Sigmoid colon (tissue), 7 donors: ENCODE data around the gene MATCAP1. TPM values are rescaled to one million over a fixed set of nuclear protein-coding genes. Genes with fewer than 3 reads are reported as not detected.

Source experiments
- DNase-seq: peaks from one replicate; pipeline ENCODE4 v3.0.0-alpha.2; 2019
- H3K27ac ChIP-seq, 4 donors: fragments of 200-600 bp; sonication (generic); one replicate each; pipeline ENCODE4 v1.5.1; 2016 to 2019; ENCODE audit warnings: mild to moderate bottlenecking in 1 of 4
- H3K27me3 ChIP-seq, 3 donors: fragments of 200-600 bp; sonication (generic); one replicate each; pipeline ENCODE4 v1.5.1; 2019; ENCODE audit warnings: mild to moderate bottlenecking in 1 of 3
- H3K36me3 ChIP-seq, 4 donors: fragments of 200-600 bp; sonication (generic); one replicate each; pipeline ENCODE4 v1.5.1; 2016 to 2019
- H3K4me1 ChIP-seq, 4 donors: fragments of 200-600 bp; sonication (generic); one replicate each; pipeline ENCODE4 v1.5.1; 2017 to 2019
- H3K4me3 ChIP-seq, 4 donors: fragments of 200-600 bp; sonication (generic); one replicate each; pipeline ENCODE4 v1.5.1; 2017 to 2019; ENCODE audit warnings: mild to moderate bottlenecking in 2 of 4, moderate library complexity in 1 of 4
- H3K9me3 ChIP-seq, 4 donors: fragments of 200-600 bp in 3 of 4; sonication (generic) in 3 of 4; one replicate each; pipeline versions ENCODE4 v1.5.1 to v1.6.1; 2013 to 2019
- CTCF ChIP-seq, 4 experiments: fragments of 450-650 bp in 3 of 4; fragments of 200-600 bp in 1 of 4; IDR thresholded peaks; one replicate each; pipeline ENCODE4 v1.5.1; 2016 to 2019; ENCODE audit warnings: antibody characterized with exemption in 4 of 4, mild to moderate bottlenecking in 3 of 4, moderate library complexity in 2 of 4
- EP300 ChIP-seq, 4 donors: sonication (generic); formaldehyde crosslinking; IDR thresholded peaks; one replicate each; pipeline ENCODE4 v1.6.1; 2017; ENCODE audit warnings: antibody characterized with exemption in 4 of 4
- POLR2A ChIP-seq, 2 donors: fragments of 450-650 bp; IDR thresholded peaks; one replicate each; pipeline ENCODE4 v1.6.1; 2016; ENCODE audit warnings: antibody characterized with exemption in 2 of 2, mild to moderate bottlenecking in 2 of 2, moderate library complexity in 2 of 2
- POLR2AphosphoS5 ChIP-seq, 4 donors: sonication (generic); formaldehyde crosslinking; IDR thresholded peaks; one replicate each; pipeline ENCODE4 v1.6.1; 2017; ENCODE audit warnings: antibody characterized with exemption in 4 of 4
- WGBS, 2 donors: extraction: QIAGEN DNeasy Blood & Tissue Kit; methylation state at CpG; one replicate each; pipeline ENCODE4 v1.1.7; 2013; 5-methylcytosine and 5-hydroxymethylcytosine counted together
- intact Hi-C: fragments of 100-400 bp; cut with DNase I; formaldehyde crosslinking; loops from one replicate; pipeline ENCODE4 v1.15.1; 2023
- polyA plus RNA-seq, 3 donors: library from polyadenylated mRNA; stranded (reverse); fragments of 200-250 nt; gene quantifications; one replicate each; pipeline ENCODE4 v1.2.3, GENCODE V29; 2013
- total RNA-seq, 4 donors: library from RNA; depleted of rRNA; stranded (reverse); fragments of >200 nt; gene quantifications; one replicate each; pipeline ENCODE4 v1.1.0, GENCODE V29; 2016
- donor health status: healthy with polysubstance abuse.
- donor health status: Bipolar disorder and iron deficiency.
- donor health status: healthy.

The MATCAP1 gene
- total and polyA plus RNA-seq, 7 donors, result 3.0 to 30.3 (median 9.4) TPM

- 5% methylated on average over 94 of the region's 94 CpGs for WGBS, 2 donors
- peak overlapping the region; percentile 52 to 77 (median 64) for H3K4me3 ChIP-seq
- peak overlapping the region; percentile 81 to 96 (median 90) for H3K27ac ChIP-seq
- intact Hi-C loops, result loop anchor here (10.0 kb wide), 1 partner anchor 255 kb away; no protein-coding TSS in a partner anchor
- H3K4me1 ChIP-seq, result peaks cover 0 to 35% (median 30%) of the 10 kb centered on the region in 4 donors
- H3K9me3 ChIP-seq, result no peaks in the 10 kb centered on the region
- peaks cover 10 to 38% (median 15%) of the 10 kb centered on the region in 4 donors for H3K36me3 ChIP-seq
- peak; percentile 78 for DNase-seq
- H3K27me3 ChIP-seq, result peaks cover 0 to 23% (median 23%) of the 10 kb centered on the region in 3 donors
- TF ChIP-seq CTCF (IDR thresholded peaks at IDR 0.05) (no peak), POLR2A (IDR thresholded peaks at IDR 0.05) (no peak), POLR2AphosphoS5 (IDR thresholded peaks at IDR 0.05) (no peak), EP300 (IDR thresholded peaks at IDR 0.05) (no peak)
Observed at GRCh38 chr16:67150047-67150832, 33.5 kb downstream of the MATCAP1 start.

- H3K4me1 ChIP-seq, result peaks cover 0 to 27% (median 22%) of the 10 kb centered on the region in 4 donors
- TF ChIP-seq POLR2AphosphoS5 (IDR thresholded peaks at IDR 0.05) (peak in 1 of 4 donors; percentile 10), CTCF (IDR thresholded peaks at IDR 0.05) (no peak), EP300 (IDR thresholded peaks at IDR 0.05) (no peak), POLR2A (IDR thresholded peaks at IDR 0.05) (no peak)
- intact Hi-C loops, result loop anchor here (10.0 kb wide), 1 partner anchor 255 kb away; no protein-coding TSS in a partner anchor
- WGBS, 2 donors, result 69 to 74% methylated on average over 77 of the region's 77 CpGs
- H3K27me3 ChIP-seq, result peaks cover 0 to 18% (median 17%) of the 10 kb centered on the region in 3 donors
- peak overlapping the region in 2 of 4 donors; percentile 72 to 77 for H3K4me3 ChIP-seq
- H3K27ac ChIP-seq, result peak overlapping the region; percentile 81 to 96 (median 90)
- no peaks in the 10 kb centered on the region for H3K9me3 ChIP-seq
- no peak for DNase-seq
- peaks cover 17 to 46% (median 23%) of the 10 kb centered on the region in 4 donors for H3K36me3 ChIP-seq
Observed at GRCh38 chr16:67149276-67150046, 34.3 kb downstream of the MATCAP1 start.

- Histone ChIP-seq H3K27me3 (peaks cover 0 to 15% (median 14%) of the 10 kb centered on the region in 3 donors), H3K4me3 (no peak overlapping the region), H3K36me3 (peaks cover 19 to 53% (median 29%) of the 10 kb centered on the region in 4 donors), H3K27ac (no peak overlapping the region), H3K4me1 (peaks cover 0 to 25% (median 21%) of the 10 kb centered on the region in 4 donors), H3K9me3 (no peaks in the 10 kb centered on the region)
- TF ChIP-seq EP300 (IDR thresholded peaks at IDR 0.05), result no peak
- no peak for TF ChIP-seq CTCF (IDR thresholded peaks at IDR 0.05)
- no peak for TF ChIP-seq POLR2AphosphoS5 (IDR thresholded peaks at IDR 0.05)
- no peak for TF ChIP-seq POLR2A (IDR thresholded peaks at IDR 0.05)
- intact Hi-C loops, result no loop called here
- WGBS, 2 donors, result 92 to 93% methylated on average over 11 of the region's 11 CpGs
- DNase-seq, result no peak
Observed at GRCh38 chr16:67148656-67149275, 35.0 kb downstream of the MATCAP1 start.

GRCh38 chr16:67148221-67148620, 35.5 kb downstream of the MATCAP1 start:
- no peak overlapping the region for H3K27ac ChIP-seq
- TF ChIP-seq POLR2A (IDR thresholded peaks at IDR 0.05) (no peak), CTCF (IDR thresholded peaks at IDR 0.05) (no peak), EP300 (IDR thresholded peaks at IDR 0.05) (no peak), POLR2AphosphoS5 (IDR thresholded peaks at IDR 0.05) (no peak)
- WGBS, 2 donors, result 92 to 97% methylated on average over 2 of the region's 2 CpGs
- intact Hi-C loops, result no loop called here
- H3K36me3 ChIP-seq, result peaks cover 19 to 58% (median 35%) of the 10 kb centered on the region in 4 donors
- DNase-seq, result no peak
- peaks cover 0 to 15% (median 14%) of the 10 kb centered on the region in 3 donors for H3K27me3 ChIP-seq
- no peak overlapping the region for H3K4me3 ChIP-seq
- no peaks in the 10 kb centered on the region for H3K9me3 ChIP-seq
- peaks cover 0 to 25% (median 21%) of the 10 kb centered on the region in 4 donors for H3K4me1 ChIP-seq
